NK-92 treated with Interleukin-12 subunit alpha and Interleukin-12 subunit beta, amount 100 ng/mL, for 24 hours (cell line): ENCODE measurements around the gene FARS2.
"Not testable (repeated sequence)": the region's sequence is repeated elsewhere in the genome, so short reads cannot be mapped to it uniquely, and the experiment has no call there.

Experiments used
- DNase-seq: peaks from one replicate; lab custom pipeline; 2025; lab: John Stamatoyannopoulos, UW

FARS2 gene

GRCh38 chr6:5786969-5787720 is 525.8 kb downstream of the FARS2 start:
- no peak for DNase-seq

- not testable (repeated sequence) for DNase-seq
Measured at GRCh38 chr6:5789426-5789825, 528.1 kb downstream of the FARS2 start.

- not testable (repeated sequence) for DNase-seq
Measured at GRCh38 chr6:5796555-5796954, 535.2 kb downstream of the FARS2 start.

- DNase-seq = not testable (repeated sequence)
Measured at GRCh38 chr6:5806406-5806805, 545.1 kb downstream of the FARS2 start.

- no peak for DNase-seq
Measured at GRCh38 chr6:5809450-5809849, 548.1 kb downstream of the FARS2 start.

- DNase-seq = no peak
Measured at GRCh38 chr6:5811997-5812396, 550.7 kb downstream of the FARS2 start.

GRCh38 chr6:5813625-5814027 is 552.3 kb downstream of the FARS2 start:
- DNase-seq = no peak

- DNase-seq = no peak
Measured at GRCh38 chr6:5814116-5814515, 552.8 kb downstream of the FARS2 start.

GRCh38 chr6:5814901-5815300 is 553.6 kb downstream of the FARS2 start:
- no peak for DNase-seq

- DNase-seq = no peak
Measured at GRCh38 chr6:5817869-5818268, 556.6 kb downstream of the FARS2 start.

GRCh38 chr6:5818959-5819358 is 557.6 kb downstream of the FARS2 start:
- DNase-seq = no peak
